ENCODE measurements around the gene ATP6V0D1. TPM values are rescaled to one million over a fixed set of nuclear protein-coding genes. Genes with fewer than 3 reads are reported as not detected.

ATP6V0D1 gene
- total and polyA plus RNA-seq, 9 donors: 32.5 to 113 (median 63.0) TPM

DNA sequence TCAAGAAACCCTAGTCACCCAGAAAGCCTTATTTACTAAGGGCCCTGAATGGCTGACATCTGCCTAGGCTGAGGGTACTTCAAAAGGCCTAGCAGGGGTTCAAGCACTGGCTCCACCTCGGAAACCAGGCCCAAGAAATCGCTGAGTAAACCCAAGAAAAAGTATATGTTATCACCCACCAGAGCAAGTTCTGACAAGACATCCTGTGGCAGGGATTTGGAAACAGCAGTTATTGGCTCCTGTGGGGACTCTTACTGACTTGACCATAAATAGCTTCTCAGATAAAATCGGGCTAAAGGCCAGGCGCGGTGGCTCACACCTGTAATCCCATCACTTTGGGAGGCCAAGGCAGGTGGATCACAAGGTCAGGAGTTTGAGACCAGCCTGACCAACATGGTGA, 12.2 kb downstream of the ATP6V0D1 start:
- 85 to 90% (median 85%) methylated on average over 5 of the region's 5 CpGs for WGBS, 3 donors
- intact Hi-C loops (cut with DNase I): loop anchor here in 1 of 4 donors (10.0 kb wide), 2 partner anchors 184 to 534 kb away; partner anchors contain the start of genes CES2 and CIAO2B
- no peak overlapping the region for H3K4me3 ChIP-seq
- H3K27me3 ChIP-seq: no peaks in the 10 kb centered on the region
- no peak for TF ChIP-seq CTCF (IDR thresholded peaks at IDR 0.05)
- no peak for TF ChIP-seq EP300 (IDR thresholded peaks at IDR 0.05)
- TF ChIP-seq POLR2A (IDR thresholded peaks at IDR 0.05): no peak
- no peak overlapping the region for H3K27ac ChIP-seq
- H3K36me3 ChIP-seq: no peaks in the 10 kb centered on the region
- no peak for DNase-seq
- H3K9me3 ChIP-seq: no peaks in the 10 kb centered on the region
- H3K4me1 ChIP-seq (ENCODE audit: insufficient read depth): peaks cover 6% of the 10 kb centered on the region

DNA sequence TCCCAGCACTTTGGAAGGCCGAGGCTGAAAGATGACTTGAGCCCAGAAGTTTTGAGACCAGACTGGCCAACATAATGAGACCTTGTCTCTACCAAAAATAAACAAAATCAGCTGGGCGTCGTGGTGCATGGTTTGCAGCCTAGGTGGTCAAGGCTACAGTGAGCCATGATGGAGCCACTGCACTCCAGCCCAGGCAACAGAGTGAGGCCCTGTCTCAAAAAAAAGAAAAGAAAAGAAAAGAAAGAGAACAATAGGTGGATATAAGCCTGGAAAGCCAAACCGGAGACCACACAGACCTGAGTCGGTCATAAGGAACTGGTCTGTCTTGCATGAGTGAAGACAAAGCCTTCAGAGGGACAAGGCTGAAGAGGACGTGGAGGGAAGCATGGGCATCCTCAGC, 14.4 kb downstream of the ATP6V0D1 start:
- no peak for TF ChIP-seq POLR2A (IDR thresholded peaks at IDR 0.05)
- no peak for TF ChIP-seq CTCF (IDR thresholded peaks at IDR 0.05)
- TF ChIP-seq EP300 (IDR thresholded peaks at IDR 0.05): no peak
- Histone ChIP-seq H3K9me3 (no peaks in the 10 kb centered on the region), H3K4me1 (ENCODE audit: insufficient read depth) (peaks cover 6% of the 10 kb centered on the region), H3K4me3 (no peak overlapping the region), H3K36me3 (no peaks in the 10 kb centered on the region), H3K27me3 (no peaks in the 10 kb centered on the region), H3K27ac (no peak overlapping the region)
- intact Hi-C loops (cut with DNase I): loop anchor here in 2 of 4 donors (2.0 to 10.0 kb wide), 3 partner anchors 38 to 532 kb away; partner anchors contain the start of genes CES2 (in 1 of the 2) and CIAO2B (in 1 of the 2)
- DNase-seq: no peak
- WGBS, 3 donors: 66 to 78% (median 74%) methylated on average over 6 of the region's 6 CpGs

- no peak for TF ChIP-seq CTCF (IDR thresholded peaks at IDR 0.05)
- no peak for TF ChIP-seq POLR2A (IDR thresholded peaks at IDR 0.05)
- TF ChIP-seq EP300 (IDR thresholded peaks at IDR 0.05): no peak
- Histone ChIP-seq H3K4me3 (no peak overlapping the region), H3K27ac (no peak overlapping the region), H3K36me3 (no peaks in the 10 kb centered on the region), H3K4me1 (ENCODE audit: insufficient read depth) (peaks cover 20% of the 10 kb centered on the region), H3K27me3 (no peaks in the 10 kb centered on the region), H3K9me3 (no peaks in the 10 kb centered on the region)
- intact Hi-C loops (cut with DNase I): loop anchor here in 3 of 4 donors (2.0 to 10.0 kb wide), 4 partner anchors 36 to 530 kb away; partner anchors contain the start of genes CES2 (in 1 of the 3) and CIAO2B (in 1 of the 3)
- no peak for DNase-seq
- WGBS, 3 donors: 55 to 70% (median 69%) methylated on average over 2 of the region's 2 CpGs
These were observed 16.4 kb downstream of the ATP6V0D1 start for GRCh38 chr16:67464565-67464964.

- no peaks in the 10 kb centered on the region for H3K36me3 ChIP-seq
- intact Hi-C loops (cut with DNase I): loop anchor here in 3 of 4 donors (2.0 to 10.0 kb wide), 4 partner anchors 35 to 529 kb away; partner anchors contain the start of genes CES2 (in 1 of the 3) and CIAO2B (in 1 of the 3)
- TF ChIP-seq CTCF (IDR thresholded peaks at IDR 0.05): no peak
- no peak for TF ChIP-seq EP300 (IDR thresholded peaks at IDR 0.05)
- TF ChIP-seq POLR2A (IDR thresholded peaks at IDR 0.05): no peak
- H3K9me3 ChIP-seq: no peaks in the 10 kb centered on the region
- peaks cover 29% of the 10 kb centered on the region for H3K4me1 ChIP-seq (ENCODE audit: insufficient read depth)
- 82 to 91% (median 90%) methylated on average over 4 of the region's 4 CpGs for WGBS, 3 donors
- DNase-seq: no peak
- H3K27me3 ChIP-seq: no peaks in the 10 kb centered on the region
- no peak overlapping the region for H3K27ac ChIP-seq
- H3K4me3 ChIP-seq: no peak overlapping the region
These were observed 17.3 kb downstream of the ATP6V0D1 start for GRCh38 chr16:67463691-67464090.
